OCI-LY7 (cell line): ENCODE data around the gene FAM217A. TPM values are rescaled to one million over a fixed set of nuclear protein-coding genes. Genes with fewer than 3 reads are reported as not detected.

Experiments
- BruUV-seq: library from RNA; stranded (reverse); fragments of 400-500 nt; replicated peaks from 2 replicates; lab custom pipeline; 2021; lab: Mats Ljungman, UMichigan
- CTCF ChIA-PET: fragments of 300-600 bp; sonication (Branson Sonifier 250); formaldehyde crosslinking; loops from one replicate; lab custom pipeline; 2022; ENCODE audit warnings: antibody characterized with exemption; ENCODE audit not compliant: unreplicated experiment; lab: Charles Lee
- POLR2A ChIA-PET: fragments of 300-600 bp; sonication (Branson Sonifier 250); formaldehyde crosslinking; loops from one replicate; lab custom pipeline; 2022; ENCODE audit warnings: antibody characterized with exemption; lab: Charles Lee
- DNase-seq: peaks from one replicate; pipeline ENCODE4 v3.0.0-alpha.2; 2015; ENCODE audit warnings: low spot score
- H2AFZ ChIP-seq: fragments of 200-600 bp; sonication (generic), shearing (Covaris generic); 2 replicates; pipeline ENCODE4 v1.6.1; 2014; ENCODE audit warnings: mild to moderate bottlenecking, antibody characterized with exemption, low read length, moderate library complexity
- H3K27ac ChIP-seq: fragments of 200-600 bp; sonication (generic); 2 replicates; pipeline ENCODE4 v1.5.1; 2014; ENCODE audit warnings: mixed run types, low read depth, mild to moderate bottlenecking, moderate library complexity, low read length, inconsistent platforms; ENCODE audit not compliant: poor library complexity, severe bottlenecking
- H3K36me3 ChIP-seq: fragments of 200-600 bp; sonication (generic); 2 replicates; pipeline ENCODE4 v1.6.1; 2014; ENCODE audit warnings: mild to moderate bottlenecking, antibody characterized with exemption, low read length, moderate library complexity, mixed read lengths; ENCODE audit not compliant: insufficient read depth
- H3K4me1 ChIP-seq: fragments of 200-600 bp; sonication (generic); 2 replicates; pipeline ENCODE4 v1.5.1; 2014; ENCODE audit warnings: mild to moderate bottlenecking, low read length; ENCODE audit not compliant: insufficient read depth, poor library complexity, severe bottlenecking
- H3K4me2 ChIP-seq: fragments of 200-600 bp; sonication (generic); 2 replicates; pipeline ENCODE4 v1.6.1; 2014; ENCODE audit warnings: mild to moderate bottlenecking, low read length
- H3K4me3 ChIP-seq: fragments of 200-600 bp; sonication (generic); 2 replicates; pipeline ENCODE4 v1.5.1; 2014; ENCODE audit warnings: mild to moderate bottlenecking, low read depth, low read length; ENCODE audit not compliant: poor library complexity, severe bottlenecking
- H3K79me2 ChIP-seq: fragments of 200-600 bp; sonication (generic); 2 replicates; pipeline ENCODE4 v1.6.1; 2016; ENCODE audit warnings: low read depth, mild to moderate bottlenecking, low read length, moderate library complexity, mixed read lengths; ENCODE audit not compliant: insufficient read depth
- H3K9me2 ChIP-seq: fragments of 200-600 bp; sonication (generic); 2 replicates; pipeline ENCODE4 v1.6.1; 2016; ENCODE audit warnings: mild to moderate bottlenecking, low read length, mixed read lengths; ENCODE audit not compliant: insufficient read depth
- H3K9me3 ChIP-seq: fragments of 200-600 bp; sonication (generic); 2 replicates; pipeline ENCODE4 v1.6.1; 2014; ENCODE audit warnings: mild to moderate bottlenecking, mixed run types, low read length, mixed read lengths
- H4K20me1 ChIP-seq: fragments of 200-600 bp; sonication (generic); 2 replicates; pipeline ENCODE4 v1.6.1; 2014; ENCODE audit warnings: mild to moderate bottlenecking, antibody characterized with exemption, low read length, moderate library complexity, mixed read lengths; ENCODE audit not compliant: insufficient read depth
- CTCF ChIP-seq: fragments of 200-600 bp; sonication (generic); conservative IDR thresholded peaks from 2 replicates; pipeline ENCODE4 v1.5.1; 2014; ENCODE audit warnings: mild to moderate bottlenecking, antibody characterized with exemption, low read length, moderate library complexity, mixed read lengths
- EZH2phosphoT487 ChIP-seq: fragments of 200-600 bp; sonication (generic); IDR thresholded peaks from 2 replicates; pipeline ENCODE4 v1.6.1; 2018; ENCODE audit warnings: low read depth, borderline replicate concordance, mild to moderate bottlenecking, mixed run types, antibody characterized with exemption, low read length, moderate library complexity, mixed read lengths
- intact Hi-C: fragments of 100-400 bp; cut with micrococcal nuclease; formaldehyde crosslinking; loops from one replicate; pipeline ENCODE4 v1.10.0; 2022; ENCODE audit not compliant: unreplicated experiment
- total RNA-seq, 2 experiments: library from RNA; depleted of rRNA in 1 of 2; stranded (reverse); fragments of >200 nt in 1 of 2; shearing (Covaris generic) in 1 of 2; gene quantifications; 2 replicates each; pipeline ENCODE4 v1.2.3, GENCODE V29; 2014 to 2022

The FAM217A gene
- total RNA-seq, 2 experiments from 2014 or later = not detected

- H3K9me3 ChIP-seq = no peaks in the 10 kb centered on the region
- H3K79me2 ChIP-seq = no peaks in the 10 kb centered on the region
- no peak overlapping the region for H3K4me3 ChIP-seq
- TF ChIP-seq CTCF = no peak
- no peak for TF ChIP-seq EZH2phosphoT487
- DNase-seq = no peak
- no peaks in the 10 kb centered on the region for H3K4me1 ChIP-seq
- CTCF ChIA-PET = no interaction called here
- intact Hi-C loops = no loop called here
- no peaks in the 10 kb centered on the region for H3K9me2 ChIP-seq
- H3K27ac ChIP-seq = no peak overlapping the region
- no peaks in the 10 kb centered on the region for H4K20me1 ChIP-seq
- H3K36me3 ChIP-seq = no peaks in the 10 kb centered on the region
- POLR2A ChIA-PET = interaction anchor here (0.7 kb wide), 1 partner anchor 137 kb away, joined by 9 read pairs; no protein-coding TSS in a partner anchor
- no TSS peak for BruUV-seq
- no peak overlapping the region for H3K4me2 ChIP-seq
- H2AFZ ChIP-seq = no peak overlapping the region
Measured at GRCh38 chr6:4088704-4089103, 9.8 kb upstream of the FAM217A start.

GRCh38 chr6:4085332-4085700 lies 6.4 kb upstream of the FAM217A start:
- no peaks in the 10 kb centered on the region for H3K9me3 ChIP-seq
- ChIA-PET CTCF (no interaction called here), POLR2A (interaction anchor here (0.7 to 1.5 kb wide), 2 partner anchors 17 to 45 kb away, joined by 3 read pairs; no protein-coding TSS in a partner anchor)
- H3K36me3 ChIP-seq = no peaks in the 10 kb centered on the region
- no peaks in the 10 kb centered on the region for H3K9me2 ChIP-seq
- no peak for TF ChIP-seq CTCF
- no peak for TF ChIP-seq EZH2phosphoT487
- BruUV-seq = no TSS peak
- H3K27ac ChIP-seq = no peak overlapping the region
- no peak overlapping the region for H3K4me3 ChIP-seq
- DNase-seq = no peak
- H3K79me2 ChIP-seq = no peaks in the 10 kb centered on the region
- no peaks in the 10 kb centered on the region for H3K4me1 ChIP-seq
- no peak overlapping the region for H2AFZ ChIP-seq
- intact Hi-C loops = no loop called here
- H3K4me2 ChIP-seq = no peak overlapping the region
- H4K20me1 ChIP-seq = no peaks in the 10 kb centered on the region

GRCh38 chr6:4084444-4085331 lies 5.8 kb upstream of the FAM217A start:
- Histone ChIP-seq H3K9me2 (no peaks in the 10 kb centered on the region), H2AFZ (no peak overlapping the region), H4K20me1 (no peaks in the 10 kb centered on the region), H3K4me3 (no peak overlapping the region), H3K79me2 (no peaks in the 10 kb centered on the region), H3K36me3 (no peaks in the 10 kb centered on the region), H3K4me2 (no peak overlapping the region), H3K9me3 (no peaks in the 10 kb centered on the region), H3K4me1 (no peaks in the 10 kb centered on the region), H3K27ac (no peak overlapping the region)
- BruUV-seq = no TSS peak
- TF ChIP-seq CTCF = no peak
- no peak for TF ChIP-seq EZH2phosphoT487
- ChIA-PET POLR2A (interaction anchor here (0.6 to 0.7 kb wide), 2 partner anchors 12 to 44 kb away, joined by 3 read pairs; no protein-coding TSS in a partner anchor), CTCF (no interaction called here)
- intact Hi-C loops = no loop called here
- no peak for DNase-seq
